Ramos (cell line): Measurements from ENCODE around the gene OR5B2.
"Not testable (repeated sequence)": the region's sequence is repeated elsewhere in the genome, so short reads cannot be mapped to it uniquely, and the experiment has no call there.

Experiments used
- in situ Hi-C: fragments of 300-500 bp; cut with MboI; formaldehyde crosslinking; loops from one replicate; pipeline ENCODE4 v1.14.3; 2022; ENCODE audit warnings: low sequenced_read_pairs; ENCODE audit not compliant: unreplicated experiment

The OR5B2 gene

DNA sequence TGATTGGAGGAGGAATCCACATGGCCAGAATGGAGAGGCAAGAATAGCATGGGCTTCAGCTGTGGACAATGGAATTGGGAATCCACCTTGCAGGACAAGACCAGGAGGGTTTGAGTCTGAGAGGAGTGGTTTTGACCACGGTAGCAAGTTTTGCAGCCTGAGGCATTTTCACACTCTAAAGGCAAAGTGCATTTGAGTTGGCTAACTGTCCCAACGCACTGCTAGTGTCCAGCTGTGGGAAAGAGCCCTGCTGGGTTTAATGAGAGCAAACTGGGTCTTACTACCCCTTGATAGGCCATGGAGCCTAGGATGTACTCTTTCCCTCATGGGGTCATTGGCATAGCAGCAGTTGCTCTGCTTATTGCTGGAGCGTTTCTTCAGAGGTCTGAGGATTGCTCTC is at the start of gene OR5B2:
Gene OR5B2, minus strand, starts transcription at position 101 of the 400 bp plus-strand sequence. CDS start 4,860 bp downstream, outside the sequence.
- in situ Hi-C loops, result no loop called here

- in situ Hi-C loops, result no loop called here
These were observed 44.0 kb upstream of the OR5B2 start for GRCh38 chr11:58471892-58472291.

GRCh38 chr11:58466293-58466692 is 38.4 kb upstream of the OR5B2 start:
- in situ Hi-C loops, result no loop called here

DNA sequence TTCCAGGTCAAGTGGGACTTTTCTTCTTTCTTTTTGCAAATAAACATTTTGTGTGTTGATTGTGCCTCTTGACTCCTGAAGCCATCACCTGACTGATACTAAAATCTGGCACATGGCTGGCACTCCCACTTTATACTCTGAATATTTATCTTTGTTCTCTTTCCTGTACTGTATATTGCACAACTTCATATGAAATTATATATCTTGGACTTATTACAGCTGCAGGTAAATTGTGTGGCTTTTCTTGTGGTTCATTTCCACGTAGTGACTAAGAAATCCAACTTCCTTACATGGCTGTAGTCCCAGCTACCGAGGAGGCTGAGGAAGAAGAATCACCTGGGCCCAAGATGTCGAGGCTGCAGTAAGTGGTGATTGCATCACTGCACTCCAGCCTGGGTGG is 37.8 kb upstream of the OR5B2 start:
- in situ Hi-C loops, result no loop called here

DNA sequence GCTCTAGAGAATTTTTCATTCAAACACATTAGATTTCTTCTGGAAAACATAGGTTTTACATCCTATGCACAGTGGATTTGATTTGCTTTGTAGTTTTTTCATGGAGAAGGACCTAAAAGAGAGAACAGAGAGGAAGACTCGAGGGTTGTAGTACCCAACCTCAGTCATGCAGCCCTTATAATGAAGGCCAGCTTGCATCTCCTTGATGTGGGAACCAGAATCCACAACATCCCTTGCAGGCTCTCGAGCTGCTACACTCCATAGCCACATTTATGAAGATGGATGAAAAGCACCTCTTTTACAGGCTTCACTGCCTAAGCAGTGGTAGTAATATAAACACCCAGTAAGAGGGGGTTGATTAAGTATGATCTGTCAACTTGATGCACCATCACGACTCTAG is 23.7 kb upstream of the OR5B2 start:
- in situ Hi-C loops, result no loop called here

DNA sequence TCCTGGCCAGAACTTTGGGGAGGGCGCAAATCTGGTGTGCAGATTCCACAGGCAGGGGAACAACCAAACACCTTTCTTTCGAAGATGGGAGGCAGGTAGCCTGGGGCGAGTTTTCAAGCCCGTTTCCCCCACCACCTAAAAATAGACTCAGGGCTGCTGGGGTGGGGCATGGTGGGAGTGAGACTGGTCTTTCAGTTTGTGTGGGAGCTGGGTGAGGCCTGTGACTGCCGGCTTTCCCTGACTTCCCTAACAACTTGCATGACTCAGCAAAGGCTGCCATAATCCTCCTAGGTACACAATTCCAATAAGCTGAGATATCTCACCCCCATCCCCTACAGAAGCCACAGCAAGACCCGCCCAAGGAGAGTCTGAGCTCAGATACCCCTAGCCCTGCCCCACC is 18.4 kb upstream of the OR5B2 start:
- in situ Hi-C loops, result no loop called here

GRCh38 chr11:58444300-58444699 is 16.4 kb upstream of the OR5B2 start:
- in situ Hi-C loops, result no loop called here

DNA sequence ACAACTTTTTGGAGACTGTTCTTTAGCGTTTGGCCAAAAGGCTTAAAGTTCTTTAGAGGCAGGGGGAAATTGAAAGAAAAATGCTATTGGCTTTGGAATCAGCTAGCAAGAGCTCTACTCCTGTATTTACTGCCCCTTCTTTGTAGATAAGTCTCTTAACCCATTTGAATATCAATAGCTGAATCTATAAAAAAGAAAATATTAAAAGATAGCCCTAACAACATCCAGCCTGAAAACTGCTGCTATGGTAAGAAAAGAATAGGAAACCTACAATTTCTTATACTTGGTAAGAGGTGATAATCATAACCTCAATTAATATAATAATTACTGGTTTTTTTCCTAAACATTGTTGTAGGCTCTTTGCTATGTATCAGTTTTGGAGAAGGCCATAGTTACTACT is 14.2 kb upstream of the OR5B2 start, which contains the start of gene OR5B12:
Gene OR5B12, minus strand, starts transcription at position 101 of the 400 bp plus-strand sequence. CDS start 2,085 bp downstream, outside the sequence.
- in situ Hi-C loops, result no loop called here

GRCh38 chr11:58438486-58438885 is 10.6 kb upstream of the OR5B2 start:
- in situ Hi-C loops, result no loop called here

DNA sequence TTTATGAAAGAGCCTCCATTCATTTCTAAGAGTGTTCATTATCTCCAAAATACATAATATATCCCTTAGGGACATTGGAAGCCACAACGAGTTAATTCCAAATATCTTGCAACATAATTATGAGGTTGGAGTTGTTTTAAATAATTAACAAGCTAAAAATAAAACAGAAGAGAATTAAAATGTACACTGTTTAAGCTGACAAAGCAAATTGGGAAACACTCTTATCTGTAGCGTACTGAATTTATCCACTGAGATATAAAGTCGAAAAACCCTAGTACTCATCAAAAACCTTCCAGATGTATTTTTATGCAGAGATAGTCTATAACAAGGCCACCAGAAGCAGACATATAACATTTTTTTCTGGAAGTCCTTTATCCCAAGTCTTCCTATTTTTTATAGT is 6.3 kb upstream of the OR5B2 start:
- in situ Hi-C loops, result no loop called here

DNA sequence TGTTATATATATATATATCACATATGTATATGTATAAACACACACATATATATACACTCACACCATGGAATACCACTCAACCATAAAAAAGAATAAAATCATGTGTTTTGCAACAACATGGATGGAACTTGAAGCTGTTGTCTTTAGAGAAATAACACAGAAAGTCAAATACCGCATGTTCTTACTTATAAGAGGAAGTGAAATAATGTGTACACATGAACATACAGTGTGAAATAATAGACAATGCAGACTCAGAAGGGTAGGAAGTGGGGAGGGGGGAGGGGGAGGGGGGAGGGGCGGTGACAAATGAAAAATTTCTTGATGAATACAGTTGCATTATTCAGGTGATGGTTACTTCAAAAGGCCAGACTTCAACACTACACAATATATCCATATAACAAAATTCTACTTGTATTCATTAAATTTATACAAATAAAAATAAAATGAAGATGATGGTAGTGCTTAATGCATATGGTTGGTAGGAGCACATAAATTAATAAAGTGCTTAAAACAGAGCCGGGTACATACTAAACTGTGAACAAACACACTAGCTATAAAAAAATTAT is 5.8 kb upstream of the OR5B2 start:
- in situ Hi-C loops, result no loop called here

DNA sequence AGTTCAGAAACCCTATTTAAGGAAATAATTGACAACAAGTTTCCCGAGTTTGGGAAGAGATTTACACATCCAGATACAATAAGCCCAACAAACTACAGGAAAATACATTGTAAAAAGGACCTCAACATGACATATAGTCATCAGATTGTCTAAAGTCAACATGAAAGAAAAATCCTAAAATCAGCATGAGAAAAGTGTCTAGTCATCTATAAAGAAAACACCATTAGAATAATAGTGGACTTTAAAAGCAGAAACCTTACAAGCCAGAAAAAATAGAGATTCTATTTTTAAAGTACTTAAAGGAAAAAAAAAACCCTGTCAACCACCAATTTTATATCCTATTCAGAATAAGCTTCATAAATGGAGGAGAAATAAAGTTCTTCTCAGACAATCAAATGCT is 1.4 kb upstream of the OR5B2 start:
- in situ Hi-C loops, result no loop called here

DNA sequence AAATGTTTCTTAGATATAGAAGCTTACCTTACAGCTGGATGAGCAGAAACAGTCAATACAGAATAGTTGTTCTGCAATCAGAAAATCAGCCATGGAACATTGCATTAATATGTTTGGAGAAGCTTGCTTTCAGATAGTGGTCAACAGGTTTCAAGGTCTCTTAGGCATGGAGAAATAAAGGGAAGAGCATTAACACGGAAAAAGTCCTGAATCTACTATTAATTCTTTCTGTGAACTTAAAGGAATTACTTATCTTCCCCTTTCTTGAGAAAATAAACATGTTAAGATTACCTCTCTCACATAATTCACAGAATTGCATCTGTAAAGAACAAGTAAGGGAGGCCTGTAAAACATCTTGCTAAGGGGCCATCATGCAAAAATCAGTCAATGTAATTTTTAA is 21.1 kb downstream of the OR5B2 start, which contains the start of gene OR5B3:
Gene OR5B3, minus strand, starts transcription at position 101 of the 400 bp plus-strand sequence. CDS start 3,465 bp downstream, outside the sequence.
- in situ Hi-C loops, result no loop called here

DNA sequence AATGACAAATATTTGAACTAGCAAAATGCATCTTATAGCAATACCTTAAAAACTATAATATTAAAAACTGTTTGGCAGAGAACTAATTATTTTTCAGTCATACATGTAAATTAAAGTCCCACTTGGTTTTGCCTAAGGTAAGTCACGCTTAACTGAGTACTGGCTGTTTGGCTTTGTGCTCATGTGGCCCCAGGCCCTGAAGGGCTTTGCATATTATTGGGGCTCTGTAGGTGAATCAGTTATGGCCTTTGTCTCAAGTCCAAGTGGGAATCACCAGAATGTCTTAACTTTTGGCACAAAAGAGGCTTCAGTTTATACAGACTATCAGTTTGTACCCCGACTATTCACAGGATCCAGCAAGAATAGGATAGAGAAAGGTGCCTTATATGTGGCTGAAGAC is 28.3 kb downstream of the OR5B2 start:
- in situ Hi-C loops, result not testable (repeated sequence)

DNA sequence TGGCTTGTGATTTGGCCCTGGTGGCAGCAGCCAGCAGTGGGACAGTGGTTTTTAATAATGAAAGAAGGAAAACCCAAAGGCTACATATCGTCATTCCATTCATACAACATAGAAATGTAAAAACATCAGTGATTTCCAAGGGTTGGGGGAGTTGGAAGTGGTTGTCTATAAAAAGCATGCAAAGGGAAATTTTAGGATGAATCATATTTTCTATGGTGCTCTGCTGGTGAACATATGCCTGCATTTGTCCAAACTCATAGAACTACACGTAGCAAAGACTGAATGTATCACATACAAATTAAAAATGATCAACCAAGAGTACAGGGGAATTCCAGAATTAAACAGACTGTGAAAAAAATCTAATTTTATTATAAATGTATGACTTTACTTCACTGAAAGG is 32.3 kb downstream of the OR5B2 start:
- in situ Hi-C loops, result no loop called here

GRCh38 chr11:58394195-58394594 is 33.7 kb downstream of the OR5B2 start:
- in situ Hi-C loops, result no loop called here

DNA sequence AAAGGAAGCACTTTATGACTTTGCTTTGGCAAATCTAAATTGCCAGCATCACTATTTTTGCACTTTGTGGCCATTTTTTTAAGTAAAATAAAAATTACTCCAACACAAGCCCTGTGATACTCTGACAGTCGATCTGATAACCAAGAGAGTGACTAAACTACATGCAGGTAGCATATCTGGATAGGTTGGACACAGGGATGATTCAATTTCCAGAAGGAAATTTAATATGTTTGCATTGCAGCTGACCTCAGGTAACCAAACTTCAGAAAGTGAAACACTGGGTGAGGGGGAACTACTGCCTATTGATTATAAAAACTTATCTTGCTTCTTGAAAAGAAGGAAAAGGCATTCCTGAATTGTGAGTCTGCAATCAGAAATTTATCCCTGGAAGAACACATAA is 35.2 kb downstream of the OR5B2 start:
- in situ Hi-C loops, result no loop called here

- in situ Hi-C loops, result no loop called here
These were observed 36.0 kb downstream of the OR5B2 start for GRCh38 chr11:58391879-58392278.

DNA sequence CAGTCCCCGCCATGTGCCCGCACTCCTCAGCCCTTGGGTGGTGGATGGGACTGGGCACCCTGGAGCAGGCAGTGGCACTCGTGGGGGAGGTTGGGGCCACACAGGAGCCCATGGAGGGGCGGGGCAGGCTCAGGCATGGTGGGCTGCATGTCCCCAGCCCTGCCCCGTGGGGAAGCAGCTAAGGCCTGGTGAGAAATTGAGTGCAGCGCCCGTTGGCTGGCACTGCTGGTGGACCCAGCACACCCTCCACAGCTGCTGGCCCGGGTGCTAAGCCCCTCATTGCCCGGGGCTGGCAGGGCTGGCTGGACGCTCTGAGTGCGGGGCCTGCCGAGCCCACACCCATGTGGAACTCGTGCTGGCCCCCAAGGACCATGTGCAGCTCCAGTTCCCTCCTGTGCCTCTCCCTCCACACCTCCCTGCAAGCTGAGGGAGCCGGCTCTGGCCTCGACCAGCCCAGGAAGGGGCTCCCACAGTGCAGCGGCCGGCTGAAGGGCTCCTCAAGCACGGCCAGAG is 37.3 kb downstream of the OR5B2 start:
- in situ Hi-C loops, result no loop called here
